HUES64 (cell line): Measurements from ENCODE around the gene AMPD1.

Experiments
- H3K27ac ChIP-seq: 2 replicates; pipeline ENCODE4 v1.7.0; 2013; ENCODE audit warnings: low read depth, low read length, inconsistent platforms
- H3K27me3 ChIP-seq: 2 replicates; pipeline ENCODE4 v1.6.1; 2013; ENCODE audit warnings: mild to moderate bottlenecking, low read length; ENCODE audit not compliant: insufficient read depth
- H3K36me3 ChIP-seq: 2 replicates; pipeline ENCODE4 v1.6.1; 2013; ENCODE audit warnings: mild to moderate bottlenecking, low read length; ENCODE audit not compliant: insufficient read depth
- H3K4me1 ChIP-seq: 2 replicates; pipeline ENCODE4 v1.6.1; 2013; ENCODE audit warnings: mild to moderate bottlenecking, low read length, moderate library complexity; ENCODE audit not compliant: insufficient read depth
- H3K4me3 ChIP-seq: 2 replicates; pipeline ENCODE4 v1.5.1; 2013; ENCODE audit warnings: mild to moderate bottlenecking, low read length, moderate library complexity
- H3K9ac ChIP-seq: 2 replicates; pipeline ENCODE4 v1.6.1; 2013; ENCODE audit warnings: mild to moderate bottlenecking, low read depth, low read length
- H3K9me3 ChIP-seq: 2 replicates; pipeline ENCODE4 v1.6.1; 2013; ENCODE audit warnings: low read depth, low read length; ENCODE audit not compliant: insufficient read depth
- WGBS: fragments of 150-250, 120-280 bp; methylation state at CpG from one replicate; pipeline ENCODE4 v1.1.7; 2013; ENCODE audit warnings: missing lambda C conversion rate; 5-methylcytosine and 5-hydroxymethylcytosine counted together

Gene AMPD1

GRCh38 chr1:114627107-114627506 is 68.2 kb downstream of the AMPD1 start:
- Histone ChIP-seq H3K4me1 (no peaks in the 10 kb centered on the region), H3K27ac (no peak overlapping the region), H3K9ac (no peak overlapping the region), H3K36me3 (no peaks in the 10 kb centered on the region), H3K4me3 (no peak overlapping the region), H3K27me3 (no peaks in the 10 kb centered on the region), H3K9me3 (no peaks in the 10 kb centered on the region)
- 40% methylated on average over 2 of the region's 2 CpGs for WGBS

DNA sequence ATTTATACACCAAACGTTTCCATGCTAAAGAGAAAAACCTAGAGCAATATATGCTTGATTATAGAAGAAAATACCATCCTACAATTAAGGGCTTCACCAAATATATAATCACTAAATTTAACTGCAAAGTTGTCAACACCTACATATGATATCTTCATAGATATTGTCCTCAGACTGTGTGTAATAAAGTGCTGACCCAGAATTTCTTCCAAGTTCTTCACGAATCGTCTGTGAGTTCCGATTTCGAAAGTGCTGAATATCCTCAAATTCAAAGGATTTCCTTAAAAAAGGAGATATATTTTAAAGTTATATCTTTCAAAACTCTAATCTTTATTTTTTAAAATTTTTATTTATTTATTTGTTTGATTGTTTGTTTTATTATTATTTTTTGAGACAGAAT is 72.0 kb downstream of the AMPD1 start:
- WGBS = 100% methylated on average over 4 of the region's 5 CpGs
- no peaks in the 10 kb centered on the region for H3K27me3 ChIP-seq
- H3K36me3 ChIP-seq = no peaks in the 10 kb centered on the region
- no peak overlapping the region for H3K27ac ChIP-seq
- no peaks in the 10 kb centered on the region for H3K4me1 ChIP-seq
- no peak overlapping the region for H3K4me3 ChIP-seq
- H3K9me3 ChIP-seq = no peaks in the 10 kb centered on the region
- no peak overlapping the region for H3K9ac ChIP-seq
